ENCODE results near the gene ZNF136. TPM values are rescaled to one million over a fixed set of nuclear protein-coding genes. Genes with fewer than 3 reads are reported as not detected.
A peak's percentile ranks its signal among the peaks of the same experiment; 100 is the strongest.

Gene ZNF136
- total and polyA plus RNA-seq, 9 of the 15 experiments (the other 6 are each of a cell fraction or from before 2014, with no cell fraction given) = 1.0 to 5.3 (median 3.1) TPM

DNA sequence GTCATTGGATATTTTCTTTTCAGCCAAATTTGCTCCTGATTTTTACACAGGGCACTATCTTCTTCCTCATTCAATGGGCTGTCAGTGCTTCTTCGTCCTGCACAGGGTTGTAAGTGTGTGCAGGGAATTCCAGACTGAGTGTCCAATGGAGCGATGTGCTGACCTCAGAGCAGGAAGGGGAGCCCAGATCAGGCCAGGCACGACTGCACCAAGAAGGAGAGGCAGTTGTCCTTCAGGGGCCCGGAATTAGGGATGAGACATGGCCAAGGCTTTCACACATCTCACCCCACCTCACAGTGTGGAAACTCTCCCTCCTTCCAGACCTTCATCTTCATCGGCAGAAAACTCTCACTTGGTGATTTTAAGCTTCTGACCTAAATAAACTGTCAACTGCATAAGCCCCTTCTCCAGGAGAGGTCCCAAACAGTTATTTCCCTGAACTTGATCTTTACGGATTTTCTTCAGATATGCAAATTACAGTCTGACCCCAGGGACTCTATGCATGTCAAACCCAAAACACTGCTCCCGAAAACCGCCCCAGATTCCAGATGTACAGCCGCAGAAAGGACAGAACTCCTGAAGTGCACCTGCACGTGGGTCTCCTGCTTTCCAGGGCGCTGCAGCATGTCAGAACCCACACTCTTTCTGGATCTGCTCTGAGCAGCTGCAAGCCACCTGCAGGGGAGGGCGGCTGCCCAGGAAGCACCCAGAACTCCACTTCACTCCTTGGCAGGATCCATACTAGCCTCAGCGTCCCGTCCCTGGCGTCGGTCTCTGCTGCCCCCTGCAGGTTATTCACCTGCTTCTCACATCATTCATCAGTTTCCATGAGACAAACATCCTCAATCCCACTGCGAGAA lies 22.1 kb upstream of the ZNF136 start:
- H3K4me2 ChIP-seq (ENCODE audit: insufficient read depth, low read length) = peak overlapping the region; percentile 85
- H3K4me1 ChIP-seq (replicated peaks in 1 of 2; ENCODE audit: control insufficient read depth in 2 of 2, insufficient read depth in 2 of 2, low read length in 2 of 2) = peaks cover 5 to 12% of the 10 kb centered on the region in 2 experiments; a peak in 4 of 5 replicates
- ATAC-seq (peak; percentile 87), FAIRE-seq (peak; percentile 81), DNase-seq (ENCODE audit: extremely low read depth in 1 of 4, low spot score in 3 of 4) (peak; percentile 77 to 87 (median 78))
- no peaks in the 10 kb centered on the region for H3K9me1 ChIP-seq (ENCODE audit: control insufficient read depth, insufficient read depth, low read length)
- peak overlapping the region; percentile 69 for H3K4me3 ChIP-seq
- peaks cover 5% of the 10 kb centered on the region; the same call in 1 of the 2 replicates for H3K9me3 ChIP-seq (replicated peaks; ENCODE audit: control insufficient read depth, insufficient read depth, low read depth, low read length)
- intact Hi-C loops (cut with micrococcal nuclease) = loop anchor here (1.0 to 5.0 kb wide), 7 partner anchors 50 to 259 kb away; no protein-coding TSS in a partner anchor
- peak overlapping the region; percentile 87 for H2AFZ ChIP-seq (ENCODE audit: low read depth, low read length)
- ChIA-PET POLR2A (interaction anchor here (0.6 to 1.4 kb wide), 9 partner anchors 14 to 557 kb away, joined by 3 to 5 read pairs (median 4); partner anchors contain the start of gene ZNF442), CTCF (ENCODE audit: low intra/inter-chr PET ratio) (interaction anchor here (0.6 to 1.2 kb wide), 4 partner anchors 82 to 375 kb away, joined by 3 to 7 read pairs (median 4); no protein-coding TSS in a partner anchor)
- no peaks in the 10 kb centered on the region for H4K20me1 ChIP-seq (replicated peaks; ENCODE audit: control insufficient read depth, insufficient read depth, low read length)
- H3K9ac ChIP-seq (ENCODE audit: insufficient read depth in 1 of 2, low read depth in 2 of 2, low read length in 2 of 2) = no peak overlapping the region
- H3K79me2 ChIP-seq (ENCODE audit: control insufficient read depth, insufficient read depth, low read length) = no peaks in the 10 kb centered on the region; the same call in 2 of the 3 replicates
- BruUV-seq (replicated peaks) = no TSS peak
- in situ Hi-C loops (cut with MboI) = loop anchor here (5.0 to 10.0 kb wide), 3 partner anchors 263 to 478 kb away; partner anchors contain the start of gene ZNF491
- no peaks in the 10 kb centered on the region; a peak in 1 of 5 replicates for H3K27me3 ChIP-seq (ENCODE audit: control insufficient read depth in 2 of 2, insufficient read depth in 2 of 2, low read length in 2 of 2)
- 17% methylated on average over 17 of the region's 17 CpGs for WGBS (ENCODE audit: insufficient coverage, low coverage, missing lambda C conversion rate)
- peaks cover 4% of the 10 kb centered on the region; the same call in 1 of the 3 replicates for H3K36me3 ChIP-seq (ENCODE audit: control insufficient read depth, insufficient read depth, low read length)
- H3K27ac ChIP-seq (ENCODE audit: extremely low read depth, low read depth, low read length) = peak overlapping the region; percentile 37; the same call in 1 of the 3 replicates
- TF ChIP-seq CREM (IDR thresholded peaks at IDR 0.05; ENCODE audit: low read depth) (peak; percentile 49; the same call in 1 of the 2 replicates), CTCF (IDR thresholded peaks at IDR 0.05 in 2 of 3, conservative IDR thresholded peaks at IDR 0.05 in 1 of 3; ENCODE audit: insufficient read depth in 2 of 3, low read depth in 1 of 3, low read length in 3 of 3) (peak; percentile 90 to 93 (median 91)), CBX1 (IDR thresholded peaks at IDR 0.05; ENCODE audit: low read depth) (0 out of 2 replicates have a peak, but pooled peaks have one; percentile 14), ZNF780A (CRISPR knock-in tag; IDR thresholded peaks at IDR 0.05) (no peak), MYC (IDR thresholded peaks at IDR 0.05; ENCODE audit: low read depth, low read length) (0 out of 2 replicates have a peak, but pooled peaks have one; percentile 35), MYC (CRISPR knock-in tag; IDR thresholded peaks at IDR 0.05; ENCODE audit: borderline replicate concordance, low read depth) (no peak), XRCC5 (IDR thresholded peaks at IDR 0.05; ENCODE audit: low read depth, low read length) (0 out of 2 replicates have a peak, but pooled peaks have one; percentile 37), ZNF224 (CRISPR knock-in tag; IDR thresholded peaks at IDR 0.05) (no peak), STAT5B (CRISPR knock-in tag; IDR thresholded peaks at IDR 0.05) (no peak), STAG1 (CRISPR knock-in tag; IDR thresholded peaks at IDR 0.05; ENCODE audit: borderline replicate concordance) (peak; percentile 88), SMC3 (conservative IDR thresholded peaks at IDR 0.05; ENCODE audit: insufficient read depth, low read depth, low read length) (peak; percentile 92), ZNF76 (CRISPR knock-in tag; IDR thresholded peaks at IDR 0.05; ENCODE audit: borderline replicate concordance) (no peak), CBX5 (IDR thresholded peaks at IDR 0.05; ENCODE audit: borderline replicate concordance, low read depth) (0 out of 2 replicates have a peak, but pooled peaks have one; percentile 22)
- TF ChIP-seq, protein P1, sequence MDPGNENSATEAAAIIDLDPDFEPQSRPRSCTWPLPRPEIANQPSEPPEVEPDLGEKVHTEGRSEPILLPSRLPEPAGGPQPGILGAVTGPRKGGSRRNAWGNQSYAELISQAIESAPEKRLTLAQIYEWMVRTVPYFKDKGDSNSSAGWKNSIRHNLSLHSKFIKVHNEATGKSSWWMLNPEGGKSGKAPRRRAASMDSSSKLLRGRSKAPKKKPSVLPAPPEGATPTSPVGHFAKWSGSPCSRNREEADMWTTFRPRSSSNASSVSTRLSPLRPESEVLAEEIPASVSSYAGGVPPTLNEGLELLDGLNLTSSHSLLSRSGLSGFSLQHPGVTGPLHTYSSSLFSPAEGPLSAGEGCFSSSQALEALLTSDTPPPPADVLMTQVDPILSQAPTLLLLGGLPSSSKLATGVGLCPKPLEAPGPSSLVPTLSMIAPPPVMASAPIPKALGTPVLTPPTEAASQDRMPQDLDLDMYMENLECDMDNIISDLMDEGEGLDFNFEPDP (CRISPR knock-in tag; IDR thresholded peaks at IDR 0.05) = no peak

Data from K562 (cell line).